ENCODE results near the gene SMIM24. TPM values are rescaled to one million over a fixed set of nuclear protein-coding genes. Genes with fewer than 3 reads are reported as not detected.

SMIM24 gene
- total RNA-seq, 6 donors from 2014 or later, result 1.7 TPM; not detected in 5

DNA sequence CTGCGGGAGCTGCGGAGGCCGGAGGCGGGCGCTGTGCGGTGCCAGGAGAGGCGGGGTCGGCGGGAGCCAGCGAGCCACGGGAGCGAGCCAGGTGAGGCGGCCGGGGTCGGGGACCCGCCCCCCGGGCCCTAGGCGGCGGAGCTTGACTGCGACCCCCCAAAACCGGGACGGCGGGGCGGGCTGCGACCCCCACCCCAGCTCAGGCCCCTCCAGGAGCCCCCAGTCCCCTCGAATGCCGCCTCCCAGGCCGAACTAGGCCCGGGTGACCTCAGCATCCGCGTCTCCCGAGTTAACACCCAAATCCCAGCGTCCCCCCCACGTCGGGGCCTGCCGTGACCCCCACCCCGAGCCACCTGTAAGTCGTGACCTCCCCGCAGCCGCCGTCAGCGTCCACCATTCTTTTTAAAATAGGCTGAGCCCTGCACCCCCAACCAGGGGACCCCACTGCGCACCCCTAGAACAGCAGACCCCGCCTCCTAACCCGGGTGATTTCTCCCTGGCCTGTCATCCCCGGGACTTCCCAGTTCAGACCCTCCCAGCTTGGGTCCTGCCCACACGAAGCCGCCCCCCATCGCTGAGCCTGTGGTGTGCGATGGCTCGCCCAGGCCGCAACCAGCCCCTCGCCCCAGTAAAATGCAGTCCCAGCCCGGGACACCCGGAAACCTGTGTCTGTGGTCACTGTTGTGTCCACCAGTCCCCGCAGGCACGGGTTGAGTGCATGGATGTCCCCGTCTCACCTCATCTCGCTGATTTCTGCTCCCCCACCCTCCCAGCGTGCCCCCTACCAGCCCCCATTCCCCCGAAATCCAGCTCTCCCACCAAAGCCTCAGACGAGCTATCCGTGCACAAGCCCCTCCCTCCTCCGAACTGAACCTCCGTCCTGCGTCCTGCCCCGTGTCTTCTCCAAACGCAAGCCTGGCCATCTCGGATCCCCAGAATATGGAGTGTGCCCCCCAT, 26.3 kb upstream of the SMIM24 start:
- H3K27ac ChIP-seq, result peak overlapping the region; percentile 86 to 96 (median 88)
- H3K4me3 ChIP-seq, result peak overlapping the region; percentile 86 to 100 (median 98)
- TF ChIP-seq POLR2AphosphoS5 (IDR thresholded peaks at IDR 0.05), result no peak
- no peak for TF ChIP-seq POLR2A (IDR thresholded peaks at IDR 0.05)
- TF ChIP-seq EP300 (IDR thresholded peaks at IDR 0.05), result no peak
- TF ChIP-seq, protein P1, sequence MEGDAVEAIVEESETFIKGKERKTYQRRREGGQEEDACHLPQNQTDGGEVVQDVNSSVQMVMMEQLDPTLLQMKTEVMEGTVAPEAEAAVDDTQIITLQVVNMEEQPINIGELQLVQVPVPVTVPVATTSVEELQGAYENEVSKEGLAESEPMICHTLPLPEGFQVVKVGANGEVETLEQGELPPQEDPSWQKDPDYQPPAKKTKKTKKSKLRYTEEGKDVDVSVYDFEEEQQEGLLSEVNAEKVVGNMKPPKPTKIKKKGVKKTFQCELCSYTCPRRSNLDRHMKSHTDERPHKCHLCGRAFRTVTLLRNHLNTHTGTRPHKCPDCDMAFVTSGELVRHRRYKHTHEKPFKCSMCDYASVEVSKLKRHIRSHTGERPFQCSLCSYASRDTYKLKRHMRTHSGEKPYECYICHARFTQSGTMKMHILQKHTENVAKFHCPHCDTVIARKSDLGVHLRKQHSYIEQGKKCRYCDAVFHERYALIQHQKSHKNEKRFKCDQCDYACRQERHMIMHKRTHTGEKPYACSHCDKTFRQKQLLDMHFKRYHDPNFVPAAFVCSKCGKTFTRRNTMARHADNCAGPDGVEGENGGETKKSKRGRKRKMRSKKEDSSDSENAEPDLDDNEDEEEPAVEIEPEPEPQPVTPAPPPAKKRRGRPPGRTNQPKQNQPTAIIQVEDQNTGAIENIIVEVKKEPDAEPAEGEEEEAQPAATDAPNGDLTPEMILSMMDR (IDR thresholded peaks at IDR 0.05), result no peak
- WGBS, 2 donors, result 0 to 1% methylated on average over 15 to 43 of the region's 69 CpGs
- no peaks in the 10 kb centered on the region for H3K9me3 ChIP-seq
- DNase-seq (peak in 1 of 2 donors; percentile 30), ATAC-seq (ENCODE audit: low FRiP score in 2 of 2) (peak in 1 of 2 donors; percentile 18)
- peaks cover 0 to 21% (median 8%) of the 10 kb centered on the region in 4 donors for H3K36me3 ChIP-seq
- no peaks in the 10 kb centered on the region for H3K27me3 ChIP-seq
- H3K4me1 ChIP-seq, result peaks cover 15 to 39% (median 19%) of the 10 kb centered on the region in 4 donors

DNA sequence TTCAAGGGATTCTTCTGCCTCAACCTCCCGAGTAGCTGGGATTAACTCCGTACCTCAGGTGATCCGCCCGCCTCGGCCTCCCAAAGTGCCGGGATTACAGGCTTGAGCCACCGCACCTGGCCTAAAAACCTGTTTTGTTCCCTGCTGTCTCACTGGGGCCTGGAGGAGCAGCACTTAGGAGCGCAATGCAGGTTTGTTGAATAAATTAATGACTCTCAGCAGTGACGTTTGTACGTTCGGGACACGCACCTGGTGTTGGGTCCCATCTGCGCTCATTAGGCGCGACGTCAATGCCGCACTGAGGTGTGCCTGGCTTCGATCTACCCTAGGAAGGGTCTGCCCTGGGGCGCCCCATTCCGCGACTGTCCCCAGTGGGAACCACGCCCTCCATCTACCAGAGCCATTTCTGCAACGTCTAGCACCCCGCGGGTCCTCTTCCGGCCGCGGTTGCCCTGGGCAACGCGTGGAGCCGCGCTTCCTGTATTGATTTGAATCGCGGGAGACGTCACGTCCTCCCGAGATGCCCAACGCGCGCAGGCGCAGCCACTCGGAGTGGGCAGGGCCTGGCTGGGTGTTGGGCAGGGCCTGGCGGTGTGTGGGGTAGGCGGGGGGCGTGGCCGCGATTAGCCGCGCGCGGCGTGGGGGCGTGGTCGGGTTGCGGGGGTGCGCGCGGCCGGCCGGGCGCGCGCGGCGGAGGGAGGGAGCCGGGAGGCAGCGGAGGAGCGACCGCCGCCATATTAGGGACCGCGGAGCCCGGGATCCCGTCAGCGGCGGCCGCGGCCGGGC, 25.5 kb upstream of the SMIM24 start, which contains the start of gene FZR1:
Gene FZR1, plus strand, starts transcription at position 714 of the 786 bp plus-strand sequence. CDS start 16,679 bp downstream, outside the sequence.
- peak within 1 kb of the TSS; percentile 86 to 100 (median 98) for H3K4me3 ChIP-seq
- peak; percentile 98 for ATAC-seq (ENCODE audit: low FRiP score in 2 of 2)
- TF ChIP-seq, protein P1 (IDR thresholded peaks at IDR 0.05), result peak in 2 of 6 experiments; percentile 21 to 23
- peak; percentile 69 to 78 for TF ChIP-seq POLR2AphosphoS5 (IDR thresholded peaks at IDR 0.05)
- peak in 3 of 4 donors; percentile 67 to 80 (median 78) for TF ChIP-seq POLR2A (IDR thresholded peaks at IDR 0.05)
- peak in 1 of 4 donors; percentile 75 for TF ChIP-seq EP300 (IDR thresholded peaks at IDR 0.05)
- WGBS, 2 donors, result 3 to 5% methylated on average over 15 to 38 of the region's 79 CpGs
- DNase-seq, result peak; percentile 100
- no peaks in the 10 kb centered on the region for H3K27me3 ChIP-seq
- H3K9me3 ChIP-seq, result no peaks in the 10 kb centered on the region
- H3K4me1 ChIP-seq, result peaks cover 15 to 44% (median 21%) of the 10 kb centered on the region in 4 donors
- peaks cover 0 to 14% (median 7%) of the 10 kb centered on the region in 4 donors for H3K36me3 ChIP-seq
- peak within 1 kb of the TSS; percentile 86 to 96 (median 88) for H3K27ac ChIP-seq

DNA sequence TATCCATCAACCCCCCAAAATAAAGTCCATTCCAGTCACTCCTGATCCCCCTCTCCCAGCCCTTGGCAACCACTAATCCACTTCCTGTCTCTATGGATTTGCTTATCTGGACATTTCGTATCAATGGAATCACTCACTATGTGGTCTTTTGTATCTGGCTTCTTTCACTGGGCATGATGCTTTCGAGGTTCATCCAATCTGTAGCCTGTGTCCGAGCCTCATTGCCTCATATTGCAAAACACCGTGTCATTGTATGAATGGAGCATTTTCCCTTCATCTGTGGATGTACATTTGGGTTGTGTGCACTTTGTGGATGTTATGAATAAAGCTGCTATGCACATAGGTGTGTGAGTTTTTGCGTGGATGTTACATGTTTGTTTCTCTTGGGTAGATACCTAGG, 24.4 kb upstream of the SMIM24 start:
- peaks cover 18 to 49% (median 25%) of the 10 kb centered on the region in 4 donors for H3K4me1 ChIP-seq
- DNase-seq, result no peak
- peaks cover 0 to 5% (median 3%) of the 10 kb centered on the region in 4 donors for H3K36me3 ChIP-seq
- no peak overlapping the region for H3K4me3 ChIP-seq
- H3K9me3 ChIP-seq, result no peaks in the 10 kb centered on the region
- peak overlapping the region in 2 of 4 donors; percentile 78 to 96 for H3K27ac ChIP-seq
- 71 to 85% methylated on average over 5 of the region's 5 CpGs for WGBS, 2 donors
- TF ChIP-seq POLR2A (IDR thresholded peaks at IDR 0.05) (no peak), POLR2AphosphoS5 (IDR thresholded peaks at IDR 0.05) (no peak), EP300 (IDR thresholded peaks at IDR 0.05) (no peak)
- TF ChIP-seq, protein P1 (IDR thresholded peaks at IDR 0.05), result no peak
- no peak for ATAC-seq (ENCODE audit: low FRiP score in 2 of 2)
- H3K27me3 ChIP-seq, result no peaks in the 10 kb centered on the region

DNA sequence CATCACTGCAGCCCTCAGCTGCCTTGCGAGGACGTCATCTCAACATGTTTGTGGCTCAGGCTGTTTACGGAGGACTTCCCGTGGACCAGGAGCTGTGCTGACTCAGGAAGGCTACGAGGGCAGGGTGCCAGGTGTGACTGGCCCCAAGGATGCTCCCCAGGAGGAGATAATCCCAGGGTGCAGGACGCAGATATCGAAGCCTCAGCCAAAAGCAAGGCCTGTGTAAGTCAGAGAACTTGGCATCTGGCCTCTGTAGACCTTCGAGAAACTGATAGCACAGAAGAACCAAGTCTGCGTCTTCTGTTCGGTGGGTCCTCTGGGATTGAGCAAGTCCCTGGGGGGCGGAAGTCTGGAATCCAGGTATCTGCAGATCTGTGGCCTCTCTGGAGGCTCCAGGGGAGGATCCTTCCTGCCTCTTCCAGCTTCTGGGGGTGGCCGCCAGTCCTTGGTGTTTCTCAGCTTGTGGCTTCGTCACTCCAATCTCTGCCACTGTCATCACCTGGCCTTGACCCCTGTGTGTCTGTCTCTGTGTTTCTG, 22.8 kb upstream of the SMIM24 start:
- Histone ChIP-seq H3K4me1 (peaks cover 18 to 50% (median 27%) of the 10 kb centered on the region in 4 donors), H3K9me3 (no peaks in the 10 kb centered on the region), H3K27ac (no peak overlapping the region), H3K36me3 (no peaks in the 10 kb centered on the region), H3K27me3 (no peaks in the 10 kb centered on the region), H3K4me3 (no peak overlapping the region)
- 80 to 88% methylated on average over 13 of the region's 13 CpGs for WGBS, 2 donors
- TF ChIP-seq, protein P1 (IDR thresholded peaks at IDR 0.05), result no peak
- no peak for TF ChIP-seq POLR2A (IDR thresholded peaks at IDR 0.05)
- no peak for TF ChIP-seq EP300 (IDR thresholded peaks at IDR 0.05)
- TF ChIP-seq POLR2AphosphoS5 (IDR thresholded peaks at IDR 0.05), result no peak
- no peak for DNase-seq
- ATAC-seq (ENCODE audit: low FRiP score in 2 of 2), result no peak
